Inflammatory macrophage (primary cell): ENCODE data around the gene ITGB8.
A peak's percentile ranks its signal among the peaks of the same experiment; 100 is the strongest.

ENCODE experiments used
- DNase-seq, 2 donors: peaks; one replicate each; pipeline ENCODE4 v3.0.0-alpha.2; 2020 to 2022

ITGB8 gene

DNA sequence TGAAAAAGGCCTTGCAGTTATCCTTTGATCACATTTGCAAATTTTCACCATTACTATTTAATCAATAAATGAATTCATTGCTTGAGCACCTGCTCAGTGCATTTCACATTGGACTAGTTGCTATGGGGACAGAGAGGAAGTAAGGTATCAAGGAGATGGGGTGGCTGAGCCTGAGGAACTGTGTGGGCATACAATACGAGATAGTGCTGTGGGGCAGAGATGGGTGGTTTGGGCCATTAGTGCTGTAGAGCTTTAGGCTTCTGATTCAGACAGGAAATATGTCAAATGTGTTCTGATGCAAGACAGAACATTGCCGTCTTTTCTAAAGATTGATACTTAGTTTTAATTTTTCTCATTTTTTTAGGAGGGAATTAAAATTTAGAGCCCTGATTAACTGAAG, 13.2 kb downstream of the ITGB8 start:
- no peak for DNase-seq

DNA sequence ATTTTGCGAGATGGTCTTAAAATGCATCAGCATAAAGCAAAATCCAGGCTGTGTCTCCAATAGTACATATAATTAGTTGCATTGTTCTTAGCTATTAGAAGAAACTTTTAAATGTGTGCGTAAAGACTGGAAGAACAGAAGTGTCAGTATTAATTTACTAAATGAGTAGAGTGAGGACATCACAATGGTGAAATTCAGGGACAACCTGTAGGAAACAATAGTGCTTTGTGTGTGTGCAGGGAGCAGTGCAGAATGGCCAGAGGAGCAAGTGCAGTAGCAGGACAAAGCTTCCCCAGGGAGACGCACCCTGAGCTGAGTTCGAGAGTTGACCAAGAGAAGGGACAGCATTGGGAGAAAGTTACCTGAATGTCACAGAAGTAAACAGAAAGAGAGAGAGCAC, 13.7 kb downstream of the ITGB8 start:
- no peak for DNase-seq

DNA sequence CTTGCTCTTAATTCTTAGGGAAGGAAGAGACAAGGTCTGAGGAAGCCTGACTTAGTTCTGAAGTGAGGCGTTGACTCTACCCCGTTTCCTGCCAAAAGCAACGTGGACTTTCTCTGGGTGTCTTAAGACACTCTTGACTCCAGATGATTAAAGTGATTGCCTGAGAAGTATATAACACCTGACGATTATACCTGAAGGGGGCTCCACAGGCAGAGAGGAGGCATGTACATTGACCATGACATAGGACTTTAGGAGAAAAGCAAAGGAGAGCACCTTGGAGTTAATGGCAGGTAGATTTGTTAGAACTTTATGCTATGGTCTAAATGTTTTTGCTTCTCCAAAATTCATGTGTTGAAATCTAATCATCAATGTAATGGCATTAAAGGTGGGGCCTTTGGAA, 15.9 kb downstream of the ITGB8 start:
- DNase-seq, result no peak

DNA sequence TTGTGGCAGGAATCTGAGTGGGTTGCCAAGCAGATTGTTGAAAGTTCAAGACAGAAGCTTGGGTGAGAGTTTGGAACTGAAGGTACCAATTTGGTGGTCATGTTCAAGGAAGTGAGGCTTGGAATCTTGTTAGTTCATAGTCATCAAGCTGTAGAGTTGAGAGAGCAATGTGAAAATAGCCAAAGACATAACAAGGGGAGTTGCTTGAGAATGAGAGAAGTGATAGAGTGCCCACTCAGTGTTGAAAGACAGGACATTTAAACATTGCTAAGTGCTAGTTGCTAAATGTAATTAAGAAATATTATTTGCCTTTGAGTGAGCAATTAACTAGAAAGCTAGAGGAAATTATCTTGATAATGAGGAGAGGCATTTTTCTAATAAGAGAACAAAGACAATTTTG, 17.0 kb downstream of the ITGB8 start:
- no peak for DNase-seq

DNA sequence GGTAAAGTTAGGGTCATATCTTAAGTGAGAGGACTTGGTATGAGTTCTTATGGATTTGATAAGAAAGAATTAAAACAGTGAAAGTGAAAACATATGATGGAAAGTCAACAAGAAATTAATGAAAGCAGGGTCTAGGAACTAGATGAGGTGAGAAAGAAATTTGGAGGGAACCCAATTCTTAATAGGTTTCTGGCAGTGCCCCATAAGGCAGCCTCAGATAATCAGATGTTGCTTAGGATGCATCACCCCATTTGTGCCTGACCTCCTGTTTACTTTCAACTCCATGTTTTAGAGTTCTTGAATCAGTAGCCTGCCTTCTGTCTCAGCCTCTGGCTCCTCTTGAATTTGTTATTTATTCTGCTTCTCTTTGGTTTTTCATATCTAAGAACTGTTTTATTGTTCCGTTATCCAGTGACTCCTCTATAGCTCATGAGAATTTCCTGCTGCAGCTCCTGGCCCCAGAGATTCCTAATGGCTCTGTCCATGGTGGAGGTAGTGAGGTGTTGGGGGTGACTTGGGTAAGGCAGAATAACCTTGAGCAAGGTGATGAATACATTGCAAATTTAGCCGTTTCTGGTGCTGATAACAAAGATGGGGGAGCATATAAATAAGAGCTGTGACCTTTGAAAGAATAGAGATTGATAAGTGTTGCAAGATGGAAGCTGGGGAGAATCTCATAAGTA, 17.6 kb downstream of the ITGB8 start:
- no peak for DNase-seq

DNA sequence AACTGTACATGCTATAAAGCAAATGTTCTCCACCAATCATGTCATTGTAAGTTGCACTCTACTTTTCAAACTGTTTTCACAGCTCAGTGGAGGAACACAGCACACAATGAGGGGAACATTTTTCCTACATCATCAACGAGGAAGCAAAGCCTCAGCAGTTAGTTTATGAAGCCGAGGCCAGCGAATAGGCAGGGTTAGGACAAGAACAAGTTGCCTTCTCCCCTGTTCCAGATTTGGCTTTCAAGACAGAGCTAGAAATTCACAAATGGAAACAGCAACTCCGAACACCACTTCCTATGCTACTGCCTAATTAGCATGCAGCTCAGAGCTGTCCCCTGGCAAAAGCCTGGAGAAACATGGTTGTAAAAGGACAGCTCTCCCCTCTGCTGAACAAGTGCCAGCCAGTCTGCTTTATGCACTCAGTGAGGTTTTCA, 19.8 kb downstream of the ITGB8 start:
- no peak for DNase-seq

DNA sequence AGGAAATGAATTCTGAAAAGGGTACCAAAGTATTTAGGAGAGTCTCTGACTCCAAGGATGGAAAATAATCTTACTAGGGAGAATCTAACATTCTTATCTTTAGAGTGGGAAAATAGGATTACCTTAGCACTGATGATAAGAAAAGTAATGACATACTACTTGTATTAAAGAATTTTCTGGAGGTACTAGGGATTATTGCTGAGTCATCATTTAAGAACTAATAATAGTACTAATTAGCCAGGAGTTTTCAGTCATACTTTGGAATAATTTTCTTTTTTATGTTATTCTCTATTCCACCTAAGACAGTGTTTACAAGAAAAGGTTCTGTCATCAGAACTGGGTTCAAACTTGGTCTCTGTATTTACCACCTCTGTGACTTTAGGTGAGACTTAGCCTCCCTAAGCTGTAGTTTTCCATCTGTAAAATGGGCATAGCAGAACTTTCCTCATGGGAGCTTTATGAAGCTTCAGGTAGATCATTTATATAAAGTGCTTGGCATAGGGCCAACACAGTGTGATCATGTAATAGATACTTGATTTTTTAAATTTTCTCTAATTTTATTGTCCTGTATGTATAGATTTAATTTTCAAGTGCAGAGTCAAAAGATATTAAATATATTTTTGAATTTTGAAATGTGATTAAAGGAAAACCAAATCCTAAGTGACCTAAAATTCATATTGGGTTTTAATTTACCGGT, 20.4 kb downstream of the ITGB8 start:
- no peak for DNase-seq

DNA sequence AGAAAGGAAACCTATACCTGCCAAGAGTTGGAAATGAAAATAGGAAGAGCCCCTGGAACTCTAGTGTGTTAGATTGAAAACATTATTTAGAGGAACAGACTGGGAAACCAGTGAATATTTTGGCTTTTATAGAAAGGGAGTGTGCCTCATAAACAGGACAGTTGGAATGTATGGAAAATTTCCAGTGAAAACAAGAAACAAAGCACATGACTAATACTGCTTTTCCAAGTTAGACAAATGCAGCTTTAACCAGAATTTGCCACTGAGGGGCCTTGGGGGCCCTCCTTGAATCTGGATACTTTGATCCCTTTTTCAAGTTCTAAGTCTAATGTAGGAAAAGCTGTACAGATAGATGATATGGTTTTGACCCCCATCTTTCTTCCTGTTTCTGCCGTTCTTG, 21.2 kb downstream of the ITGB8 start:
- no peak for DNase-seq

DNA sequence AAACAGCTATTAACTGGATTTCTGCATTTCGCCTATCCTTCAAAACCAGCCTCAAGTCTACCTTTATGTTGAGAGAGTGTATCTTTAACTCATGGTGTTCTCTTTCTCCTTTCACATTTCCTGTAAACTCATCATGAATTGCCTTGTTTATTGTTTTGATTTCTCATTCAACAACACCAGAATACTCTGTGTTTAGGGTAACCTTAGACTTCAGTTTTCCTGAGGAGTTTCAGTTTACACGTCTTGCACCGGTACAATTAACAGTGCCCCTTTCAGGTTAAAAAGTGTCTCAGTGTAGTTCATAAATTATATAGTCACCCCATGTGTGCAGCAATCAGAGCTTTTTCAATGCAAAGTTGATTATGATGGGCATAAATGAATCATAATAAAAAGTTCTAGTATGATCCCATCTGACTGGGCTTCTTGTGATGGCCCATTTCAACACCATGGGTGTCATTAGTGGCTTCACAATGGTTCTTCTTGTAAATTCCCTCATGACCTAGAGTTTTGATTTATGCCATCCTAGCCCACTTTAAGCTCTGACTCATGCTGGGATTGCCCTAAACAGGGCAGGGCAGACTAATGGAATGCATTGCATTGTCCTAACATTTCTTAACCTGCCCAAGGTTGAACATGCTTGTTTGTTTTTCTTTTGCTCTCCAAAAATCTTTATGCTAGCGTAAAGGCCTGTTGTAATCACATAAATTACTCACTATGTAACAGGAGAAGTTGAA, 22.0 kb downstream of the ITGB8 start:
- DNase-seq, result peak; percentile 19 to 40

DNA sequence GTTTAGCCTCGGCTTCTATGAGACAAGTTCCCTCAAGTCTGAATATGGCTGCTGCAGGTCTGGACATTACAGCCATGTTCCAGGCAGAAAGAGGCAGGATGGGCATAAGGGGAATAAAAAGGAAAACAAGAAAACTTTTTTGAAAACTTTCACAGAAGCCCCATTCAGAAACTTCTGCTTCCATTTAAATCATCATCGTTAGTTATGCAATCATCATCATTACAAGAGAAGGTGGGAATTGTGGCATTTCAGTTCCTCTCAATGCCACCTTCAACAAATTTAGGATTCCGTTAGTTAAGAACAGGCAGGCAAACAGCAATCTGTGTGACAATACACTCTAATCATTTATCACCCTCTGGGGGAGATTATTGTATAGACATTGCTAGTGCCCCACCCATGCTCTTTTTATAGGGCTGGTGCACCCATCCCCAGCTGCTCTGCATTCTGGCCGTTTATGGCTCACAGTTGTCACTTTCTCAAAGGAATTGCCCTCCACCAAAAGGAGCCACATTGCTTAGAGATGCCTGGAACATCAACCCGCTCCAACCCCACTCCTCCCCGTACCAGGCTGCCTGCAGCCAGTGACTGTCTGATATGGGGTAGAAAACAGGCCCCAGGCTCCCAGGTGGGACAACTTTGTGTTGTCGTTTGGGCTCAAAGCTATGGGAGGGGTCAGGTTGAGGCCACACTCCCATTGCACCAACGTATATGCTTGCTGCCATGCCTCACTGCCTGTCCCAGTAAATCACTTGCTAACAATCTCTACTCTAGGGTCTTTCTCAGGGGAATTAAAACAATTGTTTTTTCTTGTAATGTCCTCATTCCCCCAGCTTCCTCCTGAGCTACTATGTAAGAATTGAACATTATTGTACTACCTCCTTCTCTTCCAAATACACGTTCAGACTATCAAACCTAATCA, 24.2 kb downstream of the ITGB8 start:
- no peak for DNase-seq

DNA sequence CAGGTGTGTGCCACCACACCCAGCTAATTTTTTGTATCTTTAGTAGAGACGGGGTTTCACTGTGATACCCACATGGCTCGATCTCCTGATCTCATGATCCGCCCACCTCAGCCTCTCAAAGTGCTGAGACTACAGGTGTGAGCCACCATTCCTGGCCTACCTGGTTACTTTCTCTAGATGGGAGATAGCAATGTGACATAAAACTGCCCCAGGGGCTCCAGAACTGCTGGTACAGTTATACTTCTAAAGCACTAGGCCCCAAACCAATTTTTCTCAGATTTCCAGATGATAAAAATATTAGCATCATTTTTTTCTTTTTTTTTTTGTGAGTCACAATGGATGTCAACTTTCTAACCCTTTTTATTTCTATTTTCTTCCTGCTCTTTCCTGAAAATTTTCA, 27.4 kb downstream of the ITGB8 start:
- no peak for DNase-seq

DNA sequence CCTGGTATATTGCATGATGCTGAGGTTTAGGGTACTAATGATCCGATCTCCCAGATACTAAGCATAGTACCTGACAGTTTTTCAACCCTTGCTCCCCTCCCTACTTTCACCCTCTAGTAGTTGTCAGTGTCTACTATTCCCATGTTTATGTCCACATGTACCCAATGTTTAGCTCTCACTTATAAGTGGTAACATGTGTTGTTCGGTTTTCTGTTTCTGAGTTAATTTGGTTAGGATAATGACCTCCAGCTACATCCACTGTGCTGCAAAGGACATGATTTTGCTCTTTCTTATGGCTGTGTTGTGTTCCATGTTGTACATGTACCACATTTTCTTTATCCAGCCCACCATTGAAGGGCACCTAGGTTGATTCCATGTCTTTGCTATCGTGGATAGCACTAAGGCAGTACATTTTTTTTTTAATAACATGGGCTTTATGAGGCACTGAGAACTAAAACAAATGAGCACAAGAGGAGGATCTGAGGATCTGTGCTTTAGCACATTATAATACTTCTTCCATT, 28.1 kb downstream of the ITGB8 start:
- no peak for DNase-seq

DNA sequence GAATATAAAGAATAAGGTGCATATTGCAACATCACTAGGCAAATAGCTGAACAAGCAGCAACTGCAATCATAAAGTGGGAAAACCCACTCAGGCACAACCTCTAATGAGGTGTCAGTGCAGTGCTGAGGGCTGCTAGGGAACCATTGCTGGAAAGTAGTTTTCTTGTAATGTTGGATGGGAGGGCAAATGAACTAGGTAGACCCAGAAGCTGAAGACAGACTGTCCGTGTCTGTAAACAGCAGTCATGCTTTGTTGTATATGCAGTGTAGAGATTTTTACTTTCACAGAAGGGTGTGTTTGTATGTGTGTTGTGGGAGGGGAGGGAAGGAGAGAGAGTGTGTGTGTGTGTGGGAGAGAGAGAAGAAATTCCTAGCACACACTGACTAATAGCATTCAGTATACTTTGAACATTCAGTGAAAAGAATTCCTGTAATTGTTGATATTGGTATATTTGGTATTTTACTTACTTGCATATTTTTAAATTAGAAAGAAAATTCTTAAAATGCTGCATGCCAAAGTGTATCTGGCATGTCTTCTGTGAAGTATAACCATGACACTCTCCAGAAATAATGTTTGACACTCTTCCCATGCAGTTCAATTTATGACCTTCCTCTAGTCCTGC, 28.8 kb downstream of the ITGB8 start:
- no peak for DNase-seq

DNA sequence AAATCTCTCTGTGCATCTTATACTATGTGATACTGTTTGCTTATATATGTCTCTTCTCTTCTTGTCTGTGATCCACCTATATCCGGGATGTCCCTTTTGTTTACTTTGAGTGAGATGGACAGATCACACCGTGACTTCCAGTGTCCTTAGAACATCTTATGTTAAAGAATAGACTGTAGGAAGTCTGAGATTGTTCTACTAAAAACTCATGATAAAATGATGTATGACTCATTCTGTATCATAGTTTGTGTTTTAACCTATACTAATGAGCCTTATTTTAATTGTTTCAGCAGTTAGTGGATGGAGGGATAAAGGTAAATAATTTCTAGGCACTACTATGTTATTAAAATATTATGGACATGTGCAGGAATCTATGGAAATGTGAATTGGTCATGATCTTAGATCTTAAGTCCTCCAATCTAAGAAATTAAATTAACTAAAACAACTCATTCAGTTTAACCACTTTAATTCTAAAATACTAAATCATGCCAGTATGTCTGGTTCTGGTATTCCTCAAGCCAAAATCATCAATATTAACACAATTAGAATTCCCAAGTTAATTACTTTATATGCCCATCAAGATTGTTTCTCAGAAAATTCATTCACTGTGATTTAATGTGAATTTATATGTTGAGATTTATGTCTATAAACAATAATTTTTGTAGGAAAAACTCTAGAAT, 32.0 kb downstream of the ITGB8 start:
- DNase-seq, result no peak

DNA sequence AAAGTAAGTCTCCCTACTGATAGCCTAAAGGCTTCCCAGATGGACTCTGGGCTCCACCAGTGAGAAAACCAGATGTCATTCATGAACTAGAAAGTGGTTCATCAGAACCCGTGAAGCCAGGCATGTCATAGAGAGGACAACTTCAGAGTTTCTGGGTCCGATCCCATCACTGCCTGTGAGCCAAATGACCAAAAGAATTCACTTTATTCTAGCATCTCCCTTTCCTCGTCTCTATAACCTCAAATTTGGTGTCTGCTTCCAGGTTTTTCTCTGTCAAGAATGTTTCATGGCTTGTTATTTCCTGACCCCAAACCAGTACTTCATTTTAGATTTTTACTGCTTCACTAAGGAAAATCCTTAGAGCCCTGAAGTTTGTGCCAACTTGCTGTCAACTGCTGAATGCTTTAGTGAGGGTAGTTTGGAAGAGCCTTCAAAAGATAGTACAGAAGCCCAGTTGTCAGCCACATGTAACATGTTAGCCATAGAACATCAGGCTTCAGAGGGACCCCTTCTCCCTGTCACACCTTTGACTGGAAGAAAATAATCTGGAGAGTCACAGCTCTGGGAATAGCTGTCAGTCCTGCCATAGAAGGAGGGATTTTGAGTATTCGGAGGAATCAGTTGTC, 34.0 kb downstream of the ITGB8 start:
- no peak for DNase-seq

DNA sequence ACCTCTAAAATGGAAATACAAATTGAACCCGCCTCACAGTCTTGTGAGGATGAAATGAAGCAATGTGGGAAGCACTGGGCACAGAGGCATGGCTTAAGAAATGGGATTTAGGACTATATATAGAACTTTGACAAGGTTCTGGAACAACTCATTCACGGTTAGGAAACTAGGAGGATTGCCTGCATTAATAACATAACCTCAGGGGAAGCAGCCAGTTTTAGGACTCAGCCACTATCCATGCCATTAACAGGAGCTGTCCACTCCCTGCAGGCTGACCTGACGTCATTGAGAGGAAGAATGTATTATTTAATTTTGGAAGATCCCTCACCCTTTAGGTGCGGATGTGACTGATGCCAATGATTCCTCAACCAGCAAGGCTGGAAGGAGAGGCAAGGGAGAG, 34.8 kb downstream of the ITGB8 start:
- no peak for DNase-seq

DNA sequence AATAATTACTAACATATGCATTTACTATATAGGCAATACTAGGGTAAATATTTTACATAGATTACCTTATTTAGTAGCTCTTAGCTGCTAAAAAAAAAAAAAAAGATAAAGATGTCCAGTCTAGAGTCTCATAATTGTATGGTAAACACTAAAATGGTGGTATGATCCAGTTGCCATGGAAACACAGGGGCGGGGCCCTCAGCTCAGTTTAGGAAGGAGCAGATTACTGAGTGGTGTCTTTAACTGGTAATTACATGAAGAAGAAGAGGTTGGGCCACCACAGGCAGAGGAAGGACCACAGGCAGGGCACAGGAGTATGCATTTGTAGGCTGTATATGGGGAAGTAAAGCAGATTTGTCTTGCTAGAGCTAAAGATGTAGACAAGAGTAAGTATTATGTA, 43.7 kb downstream of the ITGB8 start:
- no peak for DNase-seq

DNA sequence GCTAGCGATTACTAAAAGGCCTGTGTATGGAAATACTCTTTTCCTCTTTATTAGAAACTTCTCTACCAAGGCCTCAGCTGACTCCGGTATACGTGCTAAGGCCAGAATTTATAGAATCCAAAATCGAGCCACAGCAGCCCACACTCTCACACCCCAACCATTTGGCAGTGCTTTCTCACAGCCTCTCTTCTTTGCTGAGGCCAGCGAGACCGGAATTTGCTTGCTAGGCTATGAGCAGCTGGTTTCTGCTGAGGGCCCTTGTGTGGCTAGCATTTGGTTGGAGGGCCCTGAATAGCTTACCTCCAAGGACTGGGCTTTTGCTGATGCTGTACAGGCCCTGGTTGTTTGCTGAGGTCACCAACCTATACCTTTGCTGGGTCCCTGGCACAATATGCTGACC, 46.1 kb downstream of the ITGB8 start:
- DNase-seq, result no peak

DNA sequence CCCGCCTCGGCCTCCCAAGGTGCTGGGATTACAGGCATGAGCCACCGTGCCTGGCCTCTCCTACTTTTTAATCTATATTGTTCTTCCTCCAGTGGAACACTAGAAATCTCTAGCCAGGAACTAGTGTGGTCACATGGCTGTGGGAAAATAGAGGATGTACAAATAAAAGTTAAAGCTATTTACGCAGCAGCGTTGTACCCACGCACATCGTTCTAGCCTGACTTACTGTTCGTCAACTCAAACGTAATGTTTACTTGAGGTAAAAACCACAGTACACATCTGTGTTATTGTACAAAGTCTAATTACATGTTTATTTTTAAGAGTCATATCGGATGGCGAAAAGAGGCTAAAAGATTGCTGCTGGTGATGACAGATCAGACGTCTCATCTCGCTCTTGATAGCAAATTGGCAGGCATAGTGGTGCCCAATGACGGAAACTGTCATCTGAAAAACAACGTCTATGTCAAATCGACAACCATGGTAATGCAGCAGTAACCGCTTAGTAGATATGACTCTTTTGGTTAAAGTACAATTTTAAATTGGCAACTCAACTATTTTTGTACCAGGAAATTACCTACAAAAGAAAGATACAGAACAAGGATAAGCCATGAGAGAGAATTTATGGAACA, 50.8 kb downstream of the ITGB8 start:
- DNase-seq, result no peak

DNA sequence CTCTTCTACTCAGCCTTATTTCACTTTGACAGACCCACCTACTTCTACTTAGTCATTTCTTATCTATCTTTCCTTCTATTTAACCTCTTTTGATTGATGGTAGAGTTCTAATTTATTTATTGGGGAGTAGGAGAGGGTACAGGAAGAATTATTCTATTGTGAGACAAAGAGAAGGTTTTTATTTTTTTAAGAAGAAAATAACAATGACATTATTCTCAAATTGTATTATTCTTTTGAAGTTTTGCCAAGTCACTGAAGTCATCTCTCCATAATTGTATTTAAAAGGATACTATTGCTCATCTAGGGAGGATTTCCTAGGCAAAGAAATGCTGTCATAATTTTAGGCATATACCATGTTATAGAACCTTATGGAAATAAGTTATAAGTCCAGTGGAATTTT, 52.7 kb downstream of the ITGB8 start:
- DNase-seq, result no peak

DNA sequence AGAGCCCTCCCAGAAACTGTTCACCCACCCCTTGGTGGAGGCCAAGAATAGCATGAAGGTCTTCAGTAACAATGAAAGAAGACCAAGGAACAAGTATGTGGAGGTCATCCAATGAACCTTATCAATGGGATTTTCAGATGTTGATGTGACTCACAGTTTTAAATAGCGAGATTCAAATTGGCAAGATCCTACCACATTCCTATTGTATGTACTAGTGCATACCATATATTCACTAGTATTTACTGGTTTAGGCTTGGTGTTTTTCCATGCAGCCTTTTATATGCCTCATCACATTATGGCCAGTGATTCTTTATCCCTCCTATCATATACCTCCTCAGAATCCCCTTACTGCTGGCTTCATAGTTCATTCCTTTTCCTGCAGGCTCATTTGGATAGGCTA, 54.4 kb downstream of the ITGB8 start:
- no peak for DNase-seq
